Peyer's patch (tissue), 4 donors: ENCODE data around the gene IFI44. TPM values are rescaled to one million over a fixed set of nuclear protein-coding genes. Genes with fewer than 3 reads are reported as not detected.

Experiments used
- DNase-seq, 3 donors: peaks; one replicate each; pipeline ENCODE4 v3.0.0-alpha.2; 2017 to 2019
- H3K27ac ChIP-seq, 4 donors: fragments of 200-600 bp; sonication (generic); one replicate each; pipeline ENCODE4 v1.5.1; 2016 to 2019
- H3K27me3 ChIP-seq, 2 donors: fragments of 200-600 bp; sonication (generic); one replicate each; pipeline ENCODE4 v1.5.1; 2019
- H3K36me3 ChIP-seq, 3 donors: fragments of 200-600 bp; sonication (generic); one replicate each; pipeline ENCODE4 v1.5.1; 2016 to 2019
- H3K4me1 ChIP-seq, 4 donors: fragments of 200-600 bp; sonication (generic); one replicate each; pipeline ENCODE4 v1.5.1; 2016 to 2019
- H3K4me3 ChIP-seq, 4 donors: fragments of 200-600 bp; sonication (generic); 1 replicate in 3 of 4; 2 replicates in 1 of 4; pipeline ENCODE4 v1.5.1; 2016 to 2019; ENCODE audit warnings: mild to moderate bottlenecking in 1 of 4
- H3K9me3 ChIP-seq, 4 donors: fragments of 200-600 bp; sonication (generic); one replicate each; pipeline ENCODE4 v1.5.1; 2016 to 2019; ENCODE audit warnings: mild to moderate bottlenecking in 1 of 4
- POLR2A ChIP-seq, 2 donors: fragments of 450-650 bp; IDR thresholded peaks; one replicate each; pipeline ENCODE4 v1.5.1; 2017; ENCODE audit warnings: antibody characterized with exemption in 2 of 2, mild to moderate bottlenecking in 2 of 2, moderate library complexity in 2 of 2
- total RNA-seq, 4 donors: library from RNA; depleted of rRNA; stranded (reverse); fragments of >200 nt; gene quantifications; one replicate each; pipeline ENCODE4 v1.1.0, GENCODE V29; 2016
- TF ChIP-seq, protein P1 (sequence below), 6 experiments: fragments of 450-650 bp in 4 of 6; fragments of 200-600 bp in 2 of 6; sonication (generic) in 1 of 6; IDR thresholded peaks; one replicate each; pipeline ENCODE4 v1.5.1; 2017 to 2019; ENCODE audit warnings: antibody characterized with exemption in 6 of 6, mild to moderate bottlenecking in 3 of 6, moderate library complexity in 1 of 6

The IFI44 gene, protein sequence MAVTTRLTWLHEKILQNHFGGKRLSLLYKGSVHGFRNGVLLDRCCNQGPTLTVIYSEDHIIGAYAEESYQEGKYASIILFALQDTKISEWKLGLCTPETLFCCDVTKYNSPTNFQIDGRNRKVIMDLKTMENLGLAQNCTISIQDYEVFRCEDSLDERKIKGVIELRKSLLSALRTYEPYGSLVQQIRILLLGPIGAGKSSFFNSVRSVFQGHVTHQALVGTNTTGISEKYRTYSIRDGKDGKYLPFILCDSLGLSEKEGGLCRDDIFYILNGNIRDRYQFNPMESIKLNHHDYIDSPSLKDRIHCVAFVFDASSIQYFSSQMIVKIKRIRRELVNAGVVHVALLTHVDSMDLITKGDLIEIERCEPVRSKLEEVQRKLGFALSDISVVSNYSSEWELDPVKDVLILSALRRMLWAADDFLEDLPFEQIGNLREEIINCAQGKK
- total RNA-seq: 10 to 100 TPM in 3 of 4 donors, 1 to 10 TPM in 1; 3.9 to 67.7 (median 12.4) TPM

DNA sequence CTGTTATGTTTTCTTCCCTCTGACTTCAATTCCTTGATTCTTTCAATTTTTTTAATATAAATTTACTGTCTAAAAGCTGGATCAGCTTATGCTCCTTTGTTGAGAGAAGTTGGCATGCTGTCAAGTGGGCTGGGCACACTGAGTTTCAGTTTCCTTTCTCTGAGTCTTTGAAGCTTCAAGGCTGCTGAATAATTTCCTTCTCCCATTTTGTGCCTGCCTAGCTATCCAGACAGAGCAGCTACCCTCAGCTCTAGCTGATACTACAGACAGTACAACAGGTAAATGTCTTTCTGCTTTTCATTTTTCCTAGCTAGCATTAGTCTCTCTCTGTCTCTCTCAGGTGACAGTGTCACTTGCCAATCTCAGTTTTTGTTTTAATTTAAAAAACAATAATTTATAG is at the start of gene IFI44:
Gene IFI44 (plus strand): TSS at position 204 of the 400 bp plus-strand sequence. CDS start 365 bp downstream, outside the sequence.
- Histone ChIP-seq H3K4me1 (peaks cover 0 to 4% (median 0%) of the 10 kb centered on the region in 4 donors), H3K36me3 (no peaks in the 10 kb centered on the region), H3K4me3 (peak within 1 kb of the TSS; percentile 23 to 42 (median 36)), H3K27me3 (no peaks in the 10 kb centered on the region), H3K9me3 (no peaks in the 10 kb centered on the region), H3K27ac (peak within 1 kb of the TSS; percentile 34 to 63 (median 52))
- peak; percentile 65 to 92 (median 76) for DNase-seq
- no peak for TF ChIP-seq POLR2A (IDR thresholded peaks at IDR 0.05)
- TF ChIP-seq, protein P1, sequence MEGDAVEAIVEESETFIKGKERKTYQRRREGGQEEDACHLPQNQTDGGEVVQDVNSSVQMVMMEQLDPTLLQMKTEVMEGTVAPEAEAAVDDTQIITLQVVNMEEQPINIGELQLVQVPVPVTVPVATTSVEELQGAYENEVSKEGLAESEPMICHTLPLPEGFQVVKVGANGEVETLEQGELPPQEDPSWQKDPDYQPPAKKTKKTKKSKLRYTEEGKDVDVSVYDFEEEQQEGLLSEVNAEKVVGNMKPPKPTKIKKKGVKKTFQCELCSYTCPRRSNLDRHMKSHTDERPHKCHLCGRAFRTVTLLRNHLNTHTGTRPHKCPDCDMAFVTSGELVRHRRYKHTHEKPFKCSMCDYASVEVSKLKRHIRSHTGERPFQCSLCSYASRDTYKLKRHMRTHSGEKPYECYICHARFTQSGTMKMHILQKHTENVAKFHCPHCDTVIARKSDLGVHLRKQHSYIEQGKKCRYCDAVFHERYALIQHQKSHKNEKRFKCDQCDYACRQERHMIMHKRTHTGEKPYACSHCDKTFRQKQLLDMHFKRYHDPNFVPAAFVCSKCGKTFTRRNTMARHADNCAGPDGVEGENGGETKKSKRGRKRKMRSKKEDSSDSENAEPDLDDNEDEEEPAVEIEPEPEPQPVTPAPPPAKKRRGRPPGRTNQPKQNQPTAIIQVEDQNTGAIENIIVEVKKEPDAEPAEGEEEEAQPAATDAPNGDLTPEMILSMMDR (IDR thresholded peaks at IDR 0.05): no peak

DNA sequence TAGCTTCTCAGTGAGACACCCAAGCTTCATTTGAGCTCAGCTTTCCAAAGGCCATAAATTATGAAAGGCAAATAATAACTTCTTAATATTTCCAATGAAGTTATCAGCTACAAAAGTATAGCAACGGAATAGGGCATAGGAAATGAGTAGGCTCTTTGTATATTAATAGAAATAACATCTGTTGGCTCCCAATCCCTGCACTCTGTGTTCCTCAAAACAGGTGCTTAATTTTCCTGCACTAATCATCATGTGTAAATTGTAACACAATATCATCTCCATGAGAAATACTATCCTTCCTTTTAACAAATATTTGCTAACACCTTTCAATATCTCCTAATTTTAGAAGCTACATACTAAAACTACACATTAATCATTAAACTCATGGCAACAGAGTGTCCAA is 48.6 kb upstream of the IFI44 start:
- H3K9me3 ChIP-seq: no peaks in the 10 kb centered on the region
- no peaks in the 10 kb centered on the region for H3K4me1 ChIP-seq
- H3K27me3 ChIP-seq: no peaks in the 10 kb centered on the region
- no peak overlapping the region for H3K27ac ChIP-seq
- no peaks in the 10 kb centered on the region for H3K36me3 ChIP-seq
- H3K4me3 ChIP-seq: no peak overlapping the region
- DNase-seq: no peak
- TF ChIP-seq POLR2A (IDR thresholded peaks at IDR 0.05): no peak
- TF ChIP-seq, protein P1 (IDR thresholded peaks at IDR 0.05): no peak

DNA sequence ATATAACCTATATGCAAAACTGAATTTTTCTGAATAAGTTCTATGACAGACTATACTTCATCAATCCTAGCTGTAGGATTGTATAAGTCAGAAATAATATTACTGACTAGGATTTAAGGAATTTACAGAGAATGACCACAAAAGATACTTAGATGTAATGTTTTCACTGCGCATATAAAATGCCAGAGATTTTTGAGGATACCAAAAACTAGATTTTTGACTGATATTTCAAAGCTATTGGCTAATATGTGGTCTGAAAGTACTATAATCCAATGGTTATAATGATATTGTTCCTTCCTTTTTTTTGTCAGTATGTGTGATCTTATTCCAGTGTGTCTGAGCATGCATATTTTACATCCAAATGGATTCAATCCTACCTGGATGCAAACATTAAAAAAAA is 46.4 kb upstream of the IFI44 start:
- no peak for DNase-seq
- Histone ChIP-seq H3K4me1 (no peaks in the 10 kb centered on the region), H3K9me3 (no peaks in the 10 kb centered on the region), H3K36me3 (no peaks in the 10 kb centered on the region), H3K4me3 (no peak overlapping the region), H3K27ac (no peak overlapping the region), H3K27me3 (no peaks in the 10 kb centered on the region)
- no peak for TF ChIP-seq POLR2A (IDR thresholded peaks at IDR 0.05)
- TF ChIP-seq, protein P1 (IDR thresholded peaks at IDR 0.05): no peak

DNA sequence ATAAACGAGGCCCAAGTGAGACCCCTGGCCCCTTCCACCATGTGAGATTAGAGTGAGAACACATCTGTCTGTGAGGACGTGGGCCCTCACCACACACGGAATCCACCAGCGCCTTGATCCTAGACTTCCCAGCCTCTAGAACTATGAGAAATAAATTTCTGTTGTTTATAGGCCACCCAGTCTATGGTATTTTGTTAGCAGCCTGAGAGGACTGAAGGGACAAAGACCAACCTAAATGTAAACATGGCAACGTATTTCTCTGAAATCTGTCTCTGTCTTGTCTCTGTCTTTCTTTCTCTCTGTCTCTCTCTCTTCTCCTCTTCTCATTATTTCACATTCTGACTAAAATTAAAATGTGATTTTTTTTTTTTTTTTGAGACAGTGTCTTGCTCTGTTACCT is 45.0 kb upstream of the IFI44 start:
- no peaks in the 10 kb centered on the region for H3K36me3 ChIP-seq
- no peaks in the 10 kb centered on the region for H3K27me3 ChIP-seq
- no peak overlapping the region for H3K27ac ChIP-seq
- DNase-seq: no peak
- H3K4me1 ChIP-seq: no peaks in the 10 kb centered on the region
- H3K9me3 ChIP-seq: no peaks in the 10 kb centered on the region
- TF ChIP-seq, protein P1 (IDR thresholded peaks at IDR 0.05): no peak
- no peak for TF ChIP-seq POLR2A (IDR thresholded peaks at IDR 0.05)
- H3K4me3 ChIP-seq: no peak overlapping the region

DNA sequence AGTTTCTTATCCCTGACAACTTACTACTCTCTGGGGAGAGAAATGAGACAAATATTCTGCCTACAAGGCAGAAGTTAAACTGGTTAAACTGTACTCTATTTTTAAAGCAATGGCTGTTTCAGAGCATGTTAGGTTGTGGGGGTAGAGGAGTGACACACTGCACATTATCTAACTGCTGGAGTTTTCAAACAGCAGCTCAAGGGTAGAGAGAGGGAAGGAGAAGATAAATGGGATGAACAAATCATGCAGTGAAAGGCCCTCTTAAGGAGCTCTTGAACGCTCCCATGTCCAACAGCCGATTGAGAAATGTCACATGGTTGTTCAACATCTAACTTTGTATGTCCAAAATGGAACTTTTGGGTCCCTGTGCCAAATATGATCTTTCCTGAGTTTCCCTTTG is 43.4 kb upstream of the IFI44 start:
- H3K9me3 ChIP-seq: no peaks in the 10 kb centered on the region
- H3K4me1 ChIP-seq: no peaks in the 10 kb centered on the region
- H3K36me3 ChIP-seq: no peaks in the 10 kb centered on the region
- no peaks in the 10 kb centered on the region for H3K27me3 ChIP-seq
- no peak overlapping the region for H3K4me3 ChIP-seq
- no peak for TF ChIP-seq POLR2A (IDR thresholded peaks at IDR 0.05)
- TF ChIP-seq, protein P1 (IDR thresholded peaks at IDR 0.05): no peak
- H3K27ac ChIP-seq: no peak overlapping the region
- no peak for DNase-seq
